Ishikawa (cell line): Measurements from ENCODE around the gene ZNHIT1.

Experiments used
- CEBPB ChIP-seq: IDR thresholded peaks from 2 replicates; pipeline ENCODE4 v1.6.1; 2012
- CREB1 ChIP-seq: IDR thresholded peaks from 2 replicates; pipeline ENCODE4 v1.6.1; 2012; ENCODE audit warnings: low read depth
- EGR1 ChIP-seq: IDR thresholded peaks from 2 replicates; pipeline ENCODE4 v1.6.1; 2012
- EP300 ChIP-seq: IDR thresholded peaks from 2 replicates; pipeline ENCODE4 v1.6.1; 2012; ENCODE audit warnings: borderline replicate concordance
- FOXM1 ChIP-seq: IDR thresholded peaks from 2 replicates; pipeline ENCODE4 v1.6.1; 2012; ENCODE audit warnings: low read depth, borderline replicate concordance
- MAX ChIP-seq: IDR thresholded peaks from 2 replicates; pipeline ENCODE4 v1.6.1; 2012
- NFIC ChIP-seq: IDR thresholded peaks from 2 replicates; pipeline ENCODE4 v1.6.1; 2012
- RAD21 ChIP-seq: IDR thresholded peaks from 2 replicates; pipeline ENCODE4 v1.6.1; 2012; ENCODE audit warnings: low read depth
- REST ChIP-seq: IDR thresholded peaks from 2 replicates; pipeline ENCODE4 v1.6.1; 2012; ENCODE audit warnings: low read depth, mild to moderate bottlenecking
- TAF1 ChIP-seq: IDR thresholded peaks from 2 replicates; pipeline ENCODE4 v1.6.1; 2012; ENCODE audit warnings: low read depth, mild to moderate bottlenecking
- TCF12 ChIP-seq: IDR thresholded peaks from 2 replicates; pipeline ENCODE4 v1.6.1; 2012; ENCODE audit warnings: low read depth
- TEAD4 ChIP-seq: IDR thresholded peaks from 2 replicates; pipeline ENCODE4 v1.6.1; 2012
- USF1 ChIP-seq: IDR thresholded peaks from 2 replicates; pipeline ENCODE4 v1.6.1; 2012
- YY1 ChIP-seq: IDR thresholded peaks from 2 replicates; pipeline ENCODE4 v1.6.1; 2012; ENCODE audit warnings: low read depth
- ZBTB7A ChIP-seq: IDR thresholded peaks from 2 replicates; pipeline ENCODE4 v1.6.1; 2012; ENCODE audit warnings: low read depth

ZNHIT1 gene

GRCh38 chr7:101235522-101235921 lies 17.6 kb downstream of the ZNHIT1 start:
- TF ChIP-seq YY1 (no peak), EGR1 (no peak), CREB1 (no peak), TCF12 (no peak), TAF1 (no peak), TEAD4 (no peak), USF1 (no peak), FOXM1 (no peak), EP300 (no peak), REST (no peak)

DNA sequence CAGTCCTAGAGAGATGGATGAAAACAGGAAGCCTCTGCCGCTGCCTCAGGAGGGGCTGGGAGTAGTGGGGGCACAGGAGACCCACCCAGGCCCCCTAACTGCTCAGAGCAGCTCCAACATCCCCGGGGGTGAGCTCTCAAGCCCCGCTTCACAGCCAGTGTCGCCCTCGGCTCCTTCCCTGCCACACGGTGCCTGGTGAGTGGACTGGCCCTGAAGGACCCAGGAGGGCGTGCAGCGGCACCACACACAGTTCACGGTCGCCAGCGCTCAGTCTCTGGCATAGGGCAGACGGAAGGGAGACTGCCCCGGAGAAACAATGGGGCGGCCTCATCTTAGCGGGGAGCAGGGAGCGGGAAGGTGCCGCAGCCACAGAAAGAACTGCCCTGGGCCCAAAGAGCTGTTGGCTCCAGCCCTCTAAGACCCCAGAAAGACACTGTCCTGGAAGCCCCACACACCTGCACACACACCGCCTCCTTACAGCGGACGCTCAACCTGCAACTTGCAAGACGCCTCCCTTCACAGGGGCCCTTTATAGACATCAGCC lies 18.4 kb downstream of the ZNHIT1 start:
- TF ChIP-seq TEAD4 (no peak), EGR1 (no peak), RAD21 (no peak), EP300 (no peak), CREB1 (no peak), USF1 (no peak), MAX (no peak), FOXM1 (no peak), CEBPB (no peak)

DNA sequence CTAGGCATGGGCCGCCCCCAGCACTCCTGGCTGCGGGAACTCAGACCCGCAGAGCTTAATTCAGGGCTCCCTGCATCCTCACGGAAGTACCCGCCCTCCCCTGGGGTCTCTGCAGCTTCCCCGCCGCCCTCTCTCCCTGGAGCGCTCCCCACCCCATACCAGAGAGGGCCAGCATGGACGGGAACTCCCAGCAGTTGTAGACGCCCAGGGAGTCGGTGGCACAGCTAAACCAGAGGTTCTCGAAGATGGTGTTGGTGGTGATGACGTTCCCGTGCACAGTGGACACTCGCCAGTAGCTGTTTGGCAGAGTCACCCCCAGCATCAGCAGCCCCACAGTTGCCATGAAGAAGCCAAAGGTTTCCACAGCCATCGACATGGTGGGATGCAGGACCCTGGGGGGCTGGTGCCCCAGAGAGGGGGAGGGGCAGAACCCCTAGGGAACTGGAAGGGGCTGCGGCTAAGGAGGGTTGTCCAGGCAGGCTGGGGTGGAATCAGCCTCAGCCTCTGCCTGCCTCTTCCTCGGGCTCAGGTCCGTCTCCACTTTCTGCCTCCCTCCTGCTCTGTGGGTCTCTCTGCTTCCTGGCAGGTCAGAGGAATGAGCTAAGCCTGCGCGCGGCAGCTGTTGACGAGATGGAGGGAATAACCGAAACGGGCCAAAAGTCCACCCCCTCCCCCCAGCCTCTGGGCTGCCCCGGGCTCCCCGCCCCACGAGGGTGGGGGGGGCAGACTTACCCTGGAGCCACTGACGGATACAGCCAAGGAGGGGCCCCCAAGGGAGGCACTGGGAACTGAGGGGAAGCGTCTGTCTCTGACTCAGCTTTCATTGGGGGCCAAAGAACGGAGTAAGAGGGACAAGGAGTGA lies 19.5 kb downstream of the ZNHIT1 start, which contains the start of gene CLDN15:
CLDN15 (minus strand) TSS at position 597 of the 862 bp plus-strand sequence; CDS start at position 376, 221 bp downstream.
- TF ChIP-seq NFIC, result no peak

DNA sequence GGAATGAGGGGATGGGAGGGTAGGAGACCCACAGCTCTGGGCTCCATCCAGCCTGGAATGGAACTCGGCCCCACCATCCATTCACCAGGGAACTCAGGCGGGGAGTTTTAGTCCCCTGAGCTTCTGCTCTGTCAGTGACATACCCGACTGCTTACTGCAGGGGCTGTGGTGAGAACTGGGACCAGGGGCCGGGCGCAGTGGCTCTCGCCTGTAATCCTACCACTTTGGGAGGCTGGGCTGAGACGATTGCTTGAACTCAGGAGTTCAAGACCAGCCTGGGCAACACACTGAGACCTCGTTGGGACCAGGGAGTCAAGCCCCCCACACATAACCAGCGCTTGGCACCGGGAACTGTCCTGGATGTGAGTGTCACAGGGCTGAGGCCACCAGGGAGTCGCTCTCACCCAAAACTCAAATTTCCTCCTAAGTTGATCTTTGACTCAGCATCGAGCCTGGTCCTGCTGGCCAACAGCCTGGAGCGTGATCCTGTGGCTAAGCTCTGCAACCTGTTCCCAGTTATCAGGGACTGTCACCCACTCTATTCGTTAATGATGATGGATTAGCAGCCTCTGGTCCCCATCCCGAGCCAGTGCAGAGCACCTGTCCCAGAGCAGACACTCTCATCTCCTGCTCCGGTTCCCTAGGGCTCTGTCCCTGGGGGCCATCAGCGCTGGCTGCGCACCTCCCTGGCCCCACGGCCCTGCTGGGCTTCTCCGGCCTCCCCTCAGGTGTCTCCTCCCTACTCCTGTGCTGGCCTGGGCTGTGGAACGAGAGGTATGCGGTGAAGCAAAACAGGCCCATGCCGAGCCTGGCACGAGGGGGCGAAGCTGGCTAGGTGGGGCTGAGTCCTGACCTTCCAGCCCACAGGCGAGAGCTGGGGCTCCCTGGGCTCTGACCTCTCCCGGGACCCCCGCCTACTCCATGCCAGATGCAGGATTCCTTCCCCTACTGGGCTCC lies 20.5 kb downstream of the ZNHIT1 start:
- TF ChIP-seq TEAD4 (no peak), YY1 (no peak), RAD21 (no peak), USF1 (no peak), EP300 (no peak)

GRCh38 chr7:101239191-101239950 lies 21.4 kb downstream of the ZNHIT1 start:
- TF ChIP-seq ZBTB7A, result no peak
- TF ChIP-seq RAD21, result no peak
- TF ChIP-seq NFIC, result no peak
- TF ChIP-seq TAF1, result no peak
- TF ChIP-seq TCF12, result no peak
- no peak for TF ChIP-seq FOXM1
- TF ChIP-seq CREB1, result no peak
- no peak for TF ChIP-seq TEAD4
- TF ChIP-seq CEBPB, result no peak
- TF ChIP-seq EGR1, result no peak
- no peak for TF ChIP-seq REST
- TF ChIP-seq MAX, result no peak
- no peak for TF ChIP-seq EP300
- TF ChIP-seq USF1, result no peak
- no peak for TF ChIP-seq YY1
